Prostate gland (tissue), 2 donors: ENCODE results near the gene SFI1.

Experiments used
- CTCF ChIP-seq, 4 experiments: fragments of 200-600 bp in 2 of 4; fragments of 450-650 bp in 2 of 4; sonication (generic) in 2 of 4; IDR thresholded peaks; 1 replicate in 3 of 4; 2 replicates in 1 of 4; pipeline ENCODE4 v1.5.1; 2016 to 2019; ENCODE audit warnings: antibody characterized with exemption in 4 of 4, mild to moderate bottlenecking in 2 of 4, moderate library complexity in 2 of 4
- POLR2A ChIP-seq: fragments of 450-650 bp; IDR thresholded peaks from one replicate; pipeline ENCODE4 v1.6.1; 2016; ENCODE audit warnings: antibody characterized with exemption, mild to moderate bottlenecking
- POLR2AphosphoS5 ChIP-seq: sonication (generic); formaldehyde crosslinking; IDR thresholded peaks from one replicate; pipeline ENCODE4 v1.6.1; 2017; ENCODE audit warnings: antibody characterized with exemption

GRCh38 chr22:31577711-31578110 is 81.4 kb downstream of the SFI1 start:
- TF ChIP-seq CTCF (IDR thresholded peaks at IDR 0.05) (no peak), POLR2A (no peak), POLR2AphosphoS5 (no peak)
